Measurements from ENCODE around the gene USP48.

The USP48 gene

DNA sequence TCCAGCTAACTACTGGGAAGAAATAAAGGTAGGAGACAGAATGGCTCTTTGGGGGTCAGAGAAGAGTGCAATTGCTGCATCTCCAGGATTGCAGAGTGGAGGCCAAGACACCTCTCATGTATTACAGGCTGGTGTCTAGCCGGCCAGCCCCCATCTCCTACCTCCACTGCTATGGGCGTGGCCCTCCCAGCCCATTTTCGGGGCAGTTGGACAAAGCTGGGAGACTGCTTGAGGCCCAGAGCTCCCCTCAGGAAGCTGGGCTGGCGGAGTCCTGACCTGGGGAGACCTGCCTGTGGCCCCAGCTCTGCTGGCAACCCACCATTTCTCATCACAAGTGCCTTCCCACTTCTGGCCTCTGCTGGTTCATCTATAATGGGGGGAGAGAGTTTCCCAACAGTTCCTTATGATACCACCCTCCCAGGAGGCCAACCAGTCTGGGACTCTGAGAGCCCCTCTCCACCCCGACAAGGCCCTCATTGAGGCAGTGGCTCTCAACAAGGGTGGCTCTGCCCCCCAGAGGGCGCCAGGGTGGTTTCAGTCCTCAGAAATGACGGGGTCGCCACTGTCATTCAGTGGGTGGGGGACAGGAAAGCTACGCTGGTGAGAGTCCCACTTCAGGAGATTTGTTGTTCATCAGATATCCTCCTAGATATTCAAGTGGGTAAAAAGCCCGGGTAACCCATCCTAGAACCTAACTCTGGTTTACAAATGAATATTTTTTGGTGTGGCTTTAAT, 125.3 kb downstream of the USP48 start:
- H4K20me1 ChIP-seq (ENCODE audit: low read depth, low read length): no peaks in the 10 kb centered on the region
- H3K79me2 ChIP-seq (ENCODE audit: insufficient read depth, low read length): no peaks in the 10 kb centered on the region
- no peak overlapping the region for H3K27ac ChIP-seq (ENCODE audit: low read depth, low read length)
- H3K36me3 ChIP-seq (ENCODE audit: low read length): no peaks in the 10 kb centered on the region
- H3K4me2 ChIP-seq (ENCODE audit: low read depth, low read length, poor library complexity, severe bottlenecking): no peak overlapping the region
- H2AFZ ChIP-seq (ENCODE audit: low read depth, low read length, severe bottlenecking): no peak overlapping the region
- TF ChIP-seq, protein P1, sequence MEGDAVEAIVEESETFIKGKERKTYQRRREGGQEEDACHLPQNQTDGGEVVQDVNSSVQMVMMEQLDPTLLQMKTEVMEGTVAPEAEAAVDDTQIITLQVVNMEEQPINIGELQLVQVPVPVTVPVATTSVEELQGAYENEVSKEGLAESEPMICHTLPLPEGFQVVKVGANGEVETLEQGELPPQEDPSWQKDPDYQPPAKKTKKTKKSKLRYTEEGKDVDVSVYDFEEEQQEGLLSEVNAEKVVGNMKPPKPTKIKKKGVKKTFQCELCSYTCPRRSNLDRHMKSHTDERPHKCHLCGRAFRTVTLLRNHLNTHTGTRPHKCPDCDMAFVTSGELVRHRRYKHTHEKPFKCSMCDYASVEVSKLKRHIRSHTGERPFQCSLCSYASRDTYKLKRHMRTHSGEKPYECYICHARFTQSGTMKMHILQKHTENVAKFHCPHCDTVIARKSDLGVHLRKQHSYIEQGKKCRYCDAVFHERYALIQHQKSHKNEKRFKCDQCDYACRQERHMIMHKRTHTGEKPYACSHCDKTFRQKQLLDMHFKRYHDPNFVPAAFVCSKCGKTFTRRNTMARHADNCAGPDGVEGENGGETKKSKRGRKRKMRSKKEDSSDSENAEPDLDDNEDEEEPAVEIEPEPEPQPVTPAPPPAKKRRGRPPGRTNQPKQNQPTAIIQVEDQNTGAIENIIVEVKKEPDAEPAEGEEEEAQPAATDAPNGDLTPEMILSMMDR (IDR thresholded peaks at IDR 0.05; ENCODE audit: insufficient read depth, low read length, poor library complexity, severe bottlenecking): no peak
- TF ChIP-seq EZH2phosphoT487 (conservative IDR thresholded peaks at IDR 0.05; ENCODE audit: low read length): no peak
- H3K9me3 ChIP-seq (ENCODE audit: insufficient read depth, low read length): no peaks in the 10 kb centered on the region
- H3K9me2 ChIP-seq (replicated peaks; ENCODE audit: insufficient read depth, low read length): no peaks in the 10 kb centered on the region
- H3K4me3 ChIP-seq (ENCODE audit: insufficient read depth, low read length, poor library complexity, severe bottlenecking): no peak overlapping the region
- H3F3A ChIP-seq (ENCODE audit: insufficient read depth): no peaks in the 10 kb centered on the region
- no peaks in the 10 kb centered on the region for H3K27me3 ChIP-seq (ENCODE audit: low read length)
- no peak overlapping the region for H3K9ac ChIP-seq (ENCODE audit: low read length)

DNA sequence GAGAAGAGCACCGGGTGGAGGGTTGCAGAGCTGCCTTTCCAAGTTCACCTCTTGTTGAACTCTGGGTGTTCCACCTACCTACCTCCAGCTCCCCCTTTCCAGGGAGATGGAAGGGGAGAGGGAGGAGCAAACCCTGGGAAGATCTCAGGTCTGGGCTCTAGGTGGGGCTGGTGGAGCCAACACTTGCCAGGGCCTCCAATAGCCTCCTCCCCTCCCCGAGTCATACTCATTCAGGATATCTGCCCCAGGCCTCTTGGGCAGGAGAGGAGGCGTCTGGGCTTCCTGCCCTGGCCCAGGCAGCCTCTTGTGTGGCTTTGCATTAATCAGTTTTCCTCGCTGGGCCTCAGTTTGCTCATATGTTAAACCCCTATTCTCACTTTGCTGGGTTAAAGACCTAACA, 127.2 kb downstream of the USP48 start:
- Histone ChIP-seq H2AFZ (ENCODE audit: low read depth, low read length, severe bottlenecking) (no peak overlapping the region), H3K27ac (ENCODE audit: low read depth, low read length) (no peak overlapping the region), H3K4me3 (ENCODE audit: insufficient read depth, low read length, poor library complexity, severe bottlenecking) (no peak overlapping the region), H3K79me2 (ENCODE audit: insufficient read depth, low read length) (no peaks in the 10 kb centered on the region), H3K9me3 (ENCODE audit: insufficient read depth, low read length) (no peaks in the 10 kb centered on the region), H3K4me2 (ENCODE audit: low read depth, low read length, poor library complexity, severe bottlenecking) (no peak overlapping the region), H3F3A (ENCODE audit: insufficient read depth) (no peaks in the 10 kb centered on the region), H4K20me1 (ENCODE audit: low read depth, low read length) (no peaks in the 10 kb centered on the region), H3K9me2 (replicated peaks; ENCODE audit: insufficient read depth, low read length) (no peaks in the 10 kb centered on the region), H3K27me3 (ENCODE audit: low read length) (no peaks in the 10 kb centered on the region), H3K9ac (ENCODE audit: low read length) (no peak overlapping the region), H3K36me3 (ENCODE audit: low read length) (no peaks in the 10 kb centered on the region)
- TF ChIP-seq, protein P1 (IDR thresholded peaks at IDR 0.05; ENCODE audit: insufficient read depth, low read length, poor library complexity, severe bottlenecking): no peak
- TF ChIP-seq EZH2phosphoT487 (conservative IDR thresholded peaks at IDR 0.05; ENCODE audit: low read length): no peak

DNA sequence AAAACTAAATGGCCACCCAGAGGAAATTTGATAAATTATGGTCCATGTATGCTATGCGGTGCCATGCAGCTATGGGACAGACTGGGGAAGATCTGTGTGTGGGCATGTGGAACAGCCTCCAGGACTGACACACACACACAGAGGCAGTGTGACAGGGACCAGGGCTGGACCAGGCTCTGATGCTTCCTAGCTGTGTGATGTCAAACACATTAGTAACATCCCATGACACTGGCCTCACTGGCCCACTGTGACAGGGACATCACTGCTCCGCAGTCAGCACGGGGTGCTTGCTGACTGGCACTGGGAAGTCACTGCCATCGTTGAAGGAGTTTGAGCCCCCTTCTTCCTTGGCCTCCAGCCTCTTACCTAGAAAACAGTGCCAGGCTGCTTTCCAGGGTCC, 127.7 kb downstream of the USP48 start:
- H3K27ac ChIP-seq (ENCODE audit: low read depth, low read length): no peak overlapping the region
- no peaks in the 10 kb centered on the region for H3K27me3 ChIP-seq (ENCODE audit: low read length)
- H3K9ac ChIP-seq (ENCODE audit: low read length): no peak overlapping the region
- H4K20me1 ChIP-seq (ENCODE audit: low read depth, low read length): no peaks in the 10 kb centered on the region
- TF ChIP-seq, protein P1 (IDR thresholded peaks at IDR 0.05; ENCODE audit: insufficient read depth, low read length, poor library complexity, severe bottlenecking): no peak
- no peak for TF ChIP-seq EZH2phosphoT487 (conservative IDR thresholded peaks at IDR 0.05; ENCODE audit: low read length)
- H3K9me3 ChIP-seq (ENCODE audit: insufficient read depth, low read length): no peaks in the 10 kb centered on the region
- no peak overlapping the region for H3K4me3 ChIP-seq (ENCODE audit: insufficient read depth, low read length, poor library complexity, severe bottlenecking)
- no peaks in the 10 kb centered on the region for H3K36me3 ChIP-seq (ENCODE audit: low read length)
- H2AFZ ChIP-seq (ENCODE audit: low read depth, low read length, severe bottlenecking): no peak overlapping the region
- H3K9me2 ChIP-seq (replicated peaks; ENCODE audit: insufficient read depth, low read length): no peaks in the 10 kb centered on the region
- H3F3A ChIP-seq (ENCODE audit: insufficient read depth): no peaks in the 10 kb centered on the region
- H3K4me2 ChIP-seq (ENCODE audit: low read depth, low read length, poor library complexity, severe bottlenecking): no peak overlapping the region
- H3K79me2 ChIP-seq (ENCODE audit: insufficient read depth, low read length): no peaks in the 10 kb centered on the region
